HEK293T (cell line): ENCODE measurements around the gene GMPR2.

Experiments
- ARNT ChIP-seq: fragments of 450-650 bp; IDR thresholded peaks from 2 replicates; pipeline ENCODE4 v1.6.1; 2017; ENCODE audit warnings: mild to moderate bottlenecking
- BHLHE40 ChIP-seq: fragments of 450-650 bp; IDR thresholded peaks from 2 replicates; pipeline ENCODE4 v1.6.1; 2016; ENCODE audit warnings: mild to moderate bottlenecking, moderate library complexity, borderline replicate concordance
- ELF4 ChIP-seq: fragments of 450-650 bp; IDR thresholded peaks from 2 replicates; pipeline ENCODE4 v1.6.1; 2017; ENCODE audit warnings: antibody characterized with exemption
- FOXA1 ChIP-seq: fragments of 450-650 bp; IDR thresholded peaks from 2 replicates; pipeline ENCODE4 v1.6.1; 2016; ENCODE audit warnings: mild to moderate bottlenecking
- FOXM1 ChIP-seq: fragments of 450-650 bp; IDR thresholded peaks from 2 replicates; pipeline ENCODE4 v1.6.1; 2017; ENCODE audit warnings: mild to moderate bottlenecking, borderline replicate concordance
- HDGF ChIP-seq: fragments of 450-650 bp; IDR thresholded peaks from 2 replicates; pipeline ENCODE4 v1.6.1; 2017; ENCODE audit warnings: antibody characterized with exemption, borderline replicate concordance
- SP1 ChIP-seq: fragments of 450-650 bp; IDR thresholded peaks from 2 replicates; pipeline ENCODE4 v1.6.1; 2017
- TARDBP ChIP-seq: fragments of 450-650 bp; IDR thresholded peaks from 2 replicates; pipeline ENCODE4 v1.6.1; 2016
- ZNF384 ChIP-seq: fragments of 450-650 bp; IDR thresholded peaks from 2 replicates; pipeline ENCODE4 v1.6.1; 2016
- TF ChIP-seq, protein P1 (sequence below): fragments of 450-650 bp; IDR thresholded peaks from 2 replicates; pipeline ENCODE4 v1.6.1; 2016

DNA sequence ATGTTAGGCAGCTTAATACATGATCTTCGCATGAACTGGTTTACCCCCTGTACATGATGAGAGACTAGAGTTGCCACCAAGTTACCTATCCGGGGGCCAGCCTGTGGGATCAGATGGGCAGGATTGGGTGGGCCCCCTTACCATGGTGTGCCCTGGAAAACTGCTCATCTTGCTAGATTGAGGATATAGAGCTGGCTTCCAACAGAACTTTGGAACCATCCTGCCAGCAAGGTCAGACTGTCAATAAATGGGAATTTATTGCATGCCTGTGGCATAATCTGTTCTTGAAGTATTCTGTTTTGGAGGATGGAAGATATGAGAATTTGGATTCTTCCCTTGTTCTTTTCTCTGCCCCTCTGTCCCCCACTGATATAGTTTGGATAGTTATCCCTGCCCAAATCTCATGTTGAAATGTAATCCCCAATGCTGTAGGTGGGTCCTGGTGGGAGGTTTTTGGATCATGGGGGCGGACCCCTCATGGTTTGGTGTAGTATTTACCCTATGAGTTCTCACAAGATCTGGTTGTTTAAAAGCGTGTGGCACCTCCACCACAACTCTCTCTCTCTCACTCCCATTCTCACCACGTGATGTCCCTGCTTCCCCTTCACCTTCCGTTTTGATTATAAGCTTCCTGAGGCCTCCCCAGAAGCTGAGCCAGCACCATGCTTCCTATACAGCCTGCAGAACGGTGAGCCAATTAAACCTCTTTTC lies 33.8 kb upstream of the GMPR2 start:
- TF ChIP-seq FOXM1 (no peak), BHLHE40 (no peak), HDGF (no peak), ELF4 (no peak), FOXA1 (no peak), ZNF384 (0 out of 2 replicates have a peak, but pooled peaks have one; percentile 46), SP1 (no peak), TARDBP (no peak), ARNT (no peak)
- TF ChIP-seq, protein P1, sequence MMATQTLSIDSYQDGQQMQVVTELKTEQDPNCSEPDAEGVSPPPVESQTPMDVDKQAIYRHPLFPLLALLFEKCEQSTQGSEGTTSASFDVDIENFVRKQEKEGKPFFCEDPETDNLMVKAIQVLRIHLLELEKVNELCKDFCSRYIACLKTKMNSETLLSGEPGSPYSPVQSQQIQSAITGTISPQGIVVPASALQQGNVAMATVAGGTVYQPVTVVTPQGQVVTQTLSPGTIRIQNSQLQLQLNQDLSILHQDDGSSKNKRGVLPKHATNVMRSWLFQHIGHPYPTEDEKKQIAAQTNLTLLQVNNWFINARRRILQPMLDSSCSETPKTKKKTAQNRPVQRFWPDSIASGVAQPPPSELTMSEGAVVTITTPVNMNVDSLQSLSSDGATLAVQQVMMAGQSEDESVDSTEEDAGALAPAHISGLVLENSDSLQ = no peak
